ENCODE data around the gene MEG3.

DNA sequence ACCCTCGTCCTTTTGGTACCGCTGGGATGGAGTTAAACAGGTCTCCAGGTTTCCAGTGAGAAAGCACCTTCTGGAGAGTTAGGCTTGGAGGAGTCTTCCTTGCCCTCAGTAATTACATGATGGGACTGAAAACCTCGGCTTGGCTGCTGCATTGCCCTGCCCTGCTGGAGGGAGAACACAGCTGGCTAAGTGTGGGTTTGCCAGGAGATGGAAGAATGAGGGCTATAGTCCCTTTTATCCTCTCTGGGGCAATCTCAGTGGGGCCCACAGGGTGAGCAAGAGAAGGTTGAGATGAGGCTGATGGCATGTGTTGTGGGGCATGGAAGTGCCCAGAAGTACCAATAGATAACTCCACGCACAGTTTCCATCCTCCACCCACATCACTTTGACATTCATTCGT, 23.2 kb upstream of the MEG3 start:
- TF ChIP-seq, protein P1, sequence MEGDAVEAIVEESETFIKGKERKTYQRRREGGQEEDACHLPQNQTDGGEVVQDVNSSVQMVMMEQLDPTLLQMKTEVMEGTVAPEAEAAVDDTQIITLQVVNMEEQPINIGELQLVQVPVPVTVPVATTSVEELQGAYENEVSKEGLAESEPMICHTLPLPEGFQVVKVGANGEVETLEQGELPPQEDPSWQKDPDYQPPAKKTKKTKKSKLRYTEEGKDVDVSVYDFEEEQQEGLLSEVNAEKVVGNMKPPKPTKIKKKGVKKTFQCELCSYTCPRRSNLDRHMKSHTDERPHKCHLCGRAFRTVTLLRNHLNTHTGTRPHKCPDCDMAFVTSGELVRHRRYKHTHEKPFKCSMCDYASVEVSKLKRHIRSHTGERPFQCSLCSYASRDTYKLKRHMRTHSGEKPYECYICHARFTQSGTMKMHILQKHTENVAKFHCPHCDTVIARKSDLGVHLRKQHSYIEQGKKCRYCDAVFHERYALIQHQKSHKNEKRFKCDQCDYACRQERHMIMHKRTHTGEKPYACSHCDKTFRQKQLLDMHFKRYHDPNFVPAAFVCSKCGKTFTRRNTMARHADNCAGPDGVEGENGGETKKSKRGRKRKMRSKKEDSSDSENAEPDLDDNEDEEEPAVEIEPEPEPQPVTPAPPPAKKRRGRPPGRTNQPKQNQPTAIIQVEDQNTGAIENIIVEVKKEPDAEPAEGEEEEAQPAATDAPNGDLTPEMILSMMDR (IDR thresholded peaks at IDR 0.05): no peak
- TF ChIP-seq POLR2AphosphoS5 (IDR thresholded peaks at IDR 0.05; ENCODE audit: low read depth, low read length) (no peak), TCF7L2 (IDR thresholded peaks at IDR 0.05; ENCODE audit: low read depth, low read length) (no peak), SIN3A (IDR thresholded peaks at IDR 0.05; ENCODE audit: borderline replicate concordance, insufficient read depth, low read depth, low read length) (no peak)
- TF ChIP-seq, protein P2, sequence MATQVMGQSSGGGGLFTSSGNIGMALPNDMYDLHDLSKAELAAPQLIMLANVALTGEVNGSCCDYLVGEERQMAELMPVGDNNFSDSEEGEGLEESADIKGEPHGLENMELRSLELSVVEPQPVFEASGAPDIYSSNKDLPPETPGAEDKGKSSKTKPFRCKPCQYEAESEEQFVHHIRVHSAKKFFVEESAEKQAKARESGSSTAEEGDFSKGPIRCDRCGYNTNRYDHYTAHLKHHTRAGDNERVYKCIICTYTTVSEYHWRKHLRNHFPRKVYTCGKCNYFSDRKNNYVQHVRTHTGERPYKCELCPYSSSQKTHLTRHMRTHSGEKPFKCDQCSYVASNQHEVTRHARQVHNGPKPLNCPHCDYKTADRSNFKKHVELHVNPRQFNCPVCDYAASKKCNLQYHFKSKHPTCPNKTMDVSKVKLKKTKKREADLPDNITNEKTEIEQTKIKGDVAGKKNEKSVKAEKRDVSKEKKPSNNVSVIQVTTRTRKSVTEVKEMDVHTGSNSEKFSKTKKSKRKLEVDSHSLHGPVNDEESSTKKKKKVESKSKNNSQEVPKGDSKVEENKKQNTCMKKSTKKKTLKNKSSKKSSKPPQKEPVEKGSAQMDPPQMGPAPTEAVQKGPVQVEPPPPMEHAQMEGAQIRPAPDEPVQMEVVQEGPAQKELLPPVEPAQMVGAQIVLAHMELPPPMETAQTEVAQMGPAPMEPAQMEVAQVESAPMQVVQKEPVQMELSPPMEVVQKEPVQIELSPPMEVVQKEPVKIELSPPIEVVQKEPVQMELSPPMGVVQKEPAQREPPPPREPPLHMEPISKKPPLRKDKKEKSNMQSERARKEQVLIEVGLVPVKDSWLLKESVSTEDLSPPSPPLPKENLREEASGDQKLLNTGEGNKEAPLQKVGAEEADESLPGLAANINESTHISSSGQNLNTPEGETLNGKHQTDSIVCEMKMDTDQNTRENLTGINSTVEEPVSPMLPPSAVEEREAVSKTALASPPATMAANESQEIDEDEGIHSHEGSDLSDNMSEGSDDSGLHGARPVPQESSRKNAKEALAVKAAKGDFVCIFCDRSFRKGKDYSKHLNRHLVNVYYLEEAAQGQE (IDR thresholded peaks at IDR 0.05; ENCODE audit: insufficient read depth in 1 of 2, low read depth in 2 of 2, low read length in 1 of 2): no peak

Measured in Panc1 (cell line).